ENCODE data around the gene ARHGAP15. TPM values are rescaled to one million over a fixed set of nuclear protein-coding genes. Genes with fewer than 3 reads are reported as not detected.

Gene ARHGAP15
- not detected in 2 replicates for total RNA-seq

GRCh38 chr2:143128681-143129580 lies at the start of gene ARHGAP15:
ARHGAP15 (plus strand) TSS chr2:143129419.

Small RNA genes within 50 kb of the gene (small RNA-seq; reads per million reads assigned to genes)
- gene MTND4LP12, result not detected
